Mesenchymal stem cell (in vitro differentiated cells and primary cell): ENCODE results near the gene UHMK1.

Source experiments
- DNase-seq: peaks from one replicate; pipeline ENCODE4 v3.0.0-alpha.2; 2013
- H2AFZ ChIP-seq: one replicate; pipeline ENCODE4 v1.6.1; 2013; ENCODE audit warnings: low read depth, mild to moderate bottlenecking, control low read depth, inconsistent platforms, low read length, moderate library complexity
- H2AK5ac ChIP-seq: 2 replicates; pipeline ENCODE4 v1.6.1; 2013; ENCODE audit warnings: low read length, moderate library complexity, mild to moderate bottlenecking, inconsistent platforms; ENCODE audit not compliant: severe bottlenecking
- H2BK120ac ChIP-seq: one replicate; pipeline ENCODE4 v1.6.1; 2013; ENCODE audit warnings: low read depth, mild to moderate bottlenecking, inconsistent platforms, low read length, moderate library complexity
- H2BK12ac ChIP-seq, 2 experiments: one replicate each; pipeline ENCODE4 v1.6.1; 2013; ENCODE audit warnings: inconsistent platforms in 2 of 2, low read length in 2 of 2, mild to moderate bottlenecking in 2 of 2, moderate library complexity in 2 of 2, control low read depth in 1 of 2
- H2BK15ac ChIP-seq: one replicate; pipeline ENCODE4 v1.6.1; 2013; ENCODE audit warnings: mild to moderate bottlenecking, low read depth, inconsistent platforms; ENCODE audit not compliant: poor library complexity, severe bottlenecking
- H2BK5ac ChIP-seq: 2 replicates; pipeline ENCODE4 v1.6.1; 2013; ENCODE audit warnings: low read depth, mild to moderate bottlenecking, low read length, control low read depth, inconsistent platforms; ENCODE audit not compliant: poor library complexity, severe bottlenecking
- H3K14ac ChIP-seq, 2 experiments: one replicate each; pipeline ENCODE4 v1.6.1; 2013; ENCODE audit warnings: inconsistent platforms in 2 of 2, low read length in 2 of 2, control low read depth in 1 of 2, mild to moderate bottlenecking in 1 of 2, moderate library complexity in 1 of 2
- H3K18ac ChIP-seq, 2 experiments: one replicate each; pipeline ENCODE4 v1.6.1; 2013; ENCODE audit warnings: inconsistent platforms in 2 of 2, low read length in 2 of 2, control low read depth in 1 of 2, low read depth in 1 of 2, mild to moderate bottlenecking in 1 of 2
- H3K23ac ChIP-seq, 2 experiments: one replicate each; pipeline ENCODE4 v1.6.1; 2013; ENCODE audit warnings: inconsistent platforms in 2 of 2, low read length in 2 of 2, mild to moderate bottlenecking in 2 of 2, moderate library complexity in 2 of 2, control low read depth in 1 of 2
- H3K27ac ChIP-seq: 2 replicates; pipeline ENCODE4 v1.5.1; 2013; ENCODE audit warnings: mild to moderate bottlenecking, moderate library complexity, low read length, control low read depth, inconsistent platforms; ENCODE audit not compliant: poor library complexity, severe bottlenecking
- H3K27me3 ChIP-seq, 2 experiments: 2 replicates each; pipeline versions ENCODE4 v1.6.1 to v1.7.0; 2013; ENCODE audit warnings: low read length in 2 of 2, mild to moderate bottlenecking in 2 of 2, moderate library complexity in 2 of 2, control low read depth in 1 of 2, inconsistent platforms in 1 of 2; ENCODE audit not compliant: control insufficient read depth in 1 of 2, insufficient read depth in 1 of 2
- H3K36me3 ChIP-seq, 2 experiments: 2 replicates each; pipeline versions ENCODE4 v1.6.1 to v1.7.0; 2013; ENCODE audit warnings: low read length in 2 of 2, control low read depth in 1 of 2, inconsistent platforms in 1 of 2, low read depth in 1 of 2, mild to moderate bottlenecking in 1 of 2; ENCODE audit not compliant: insufficient read depth in 2 of 2, control insufficient read depth in 1 of 2
- H3K4ac ChIP-seq, 2 experiments: one replicate each; pipeline ENCODE4 v1.6.1; 2013; ENCODE audit warnings: inconsistent platforms in 2 of 2, low read length in 2 of 2, mild to moderate bottlenecking in 2 of 2, moderate library complexity in 2 of 2, control low read depth in 1 of 2, low read depth in 1 of 2
- H3K4me1 ChIP-seq: 2 replicates; pipeline ENCODE4 v1.6.1; 2013; ENCODE audit warnings: low read depth, low read length, control low read depth; ENCODE audit not compliant: control insufficient read depth, insufficient read depth
- H3K4me2 ChIP-seq: 2 replicates; pipeline ENCODE4 v1.6.1; 2013; ENCODE audit warnings: low read length, mild to moderate bottlenecking, inconsistent platforms; ENCODE audit not compliant: poor library complexity, severe bottlenecking
- H3K4me3 ChIP-seq, 2 experiments: 2 replicates each; pipeline versions ENCODE4 v1.5.1 to v1.7.0; 2013; ENCODE audit warnings: low read length in 2 of 2, mild to moderate bottlenecking in 2 of 2, control low read depth in 1 of 2, low read depth in 1 of 2; ENCODE audit not compliant: insufficient read depth in 1 of 2
- H3K79me1 ChIP-seq: replicated peaks from 2 replicates; pipeline ENCODE4 v1.6.1; 2013; ENCODE audit warnings: mild to moderate bottlenecking, control low read depth, low read length, inconsistent platforms; ENCODE audit not compliant: poor library complexity, severe bottlenecking
- H3K9ac ChIP-seq: 2 replicates; pipeline ENCODE4 v1.7.0; 2013; ENCODE audit warnings: mild to moderate bottlenecking, low read length, moderate library complexity
- H3K9me3 ChIP-seq: 2 replicates; pipeline ENCODE4 v1.7.0; 2013; ENCODE audit warnings: mild to moderate bottlenecking, low read length; ENCODE audit not compliant: control insufficient read depth
- H4K8ac ChIP-seq: one replicate; pipeline ENCODE4 v1.6.1; 2013; ENCODE audit warnings: inconsistent platforms, mild to moderate bottlenecking, low read length, moderate library complexity
- H4K91ac ChIP-seq: one replicate; pipeline ENCODE4 v1.6.1; 2013; ENCODE audit warnings: mild to moderate bottlenecking, low read length, inconsistent platforms
- WGBS: methylation state at CpG from one replicate; pipeline ENCODE4 v1.1.7; 2013; ENCODE audit warnings: mixed read lengths; 5-methylcytosine and 5-hydroxymethylcytosine counted together

UHMK1 gene

DNA sequence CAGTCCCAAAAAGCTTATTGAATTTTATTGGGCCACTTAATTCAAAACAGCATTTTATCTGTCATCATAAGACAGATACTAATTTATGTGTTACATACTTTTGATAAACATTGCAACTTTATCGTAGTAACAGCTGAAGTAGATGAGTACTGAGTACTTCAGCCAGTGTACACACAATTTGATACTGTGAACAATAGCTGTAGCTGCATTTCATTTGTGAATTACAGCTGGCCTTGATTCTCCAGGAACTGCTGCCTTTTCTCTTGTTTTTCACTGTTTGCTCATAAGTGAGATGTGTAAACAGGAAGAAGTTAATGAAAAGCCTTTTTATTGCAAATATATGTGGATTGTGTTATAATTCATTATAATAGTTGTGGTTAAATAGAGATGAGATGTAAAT, 74.1 kb downstream of the UHMK1 start:
- Histone ChIP-seq H3K4me2 (no peak overlapping the region), H2BK120ac (no peak overlapping the region), H2AK5ac (no peak overlapping the region), H3K9ac (peak overlapping the region; percentile 3), H3K4me3 (peak overlapping the region in 1 of 2 experiments; percentile 1), H3K27me3 (no peaks in the 10 kb centered on the region), H2BK15ac (no peak overlapping the region), H4K91ac (no peak overlapping the region), H3K4ac (no peak overlapping the region), H3K23ac (no peak overlapping the region), H3K14ac (no peak overlapping the region), H3K18ac (no peak overlapping the region), H4K8ac (no peak overlapping the region), H3K27ac (no peak overlapping the region), H2BK5ac (no peak overlapping the region), H3K9me3 (no peaks in the 10 kb centered on the region), H3K4me1 (no peaks in the 10 kb centered on the region), H3K36me3 (peaks cover 3 to 68% of the 10 kb centered on the region in 2 experiments), H2AFZ (no peak overlapping the region), H2BK12ac (no peak overlapping the region), H3K79me1 (peaks cover 17% of the 10 kb centered on the region)
- DNase-seq: no peak
- WGBS: 86% methylated on average over 1 of the region's 1 CpG

GRCh38 chr1:162573136-162573535, 75.5 kb downstream of the UHMK1 start:
- Histone ChIP-seq H2AFZ (no peak overlapping the region), H3K36me3 (peaks cover 6 to 67% of the 10 kb centered on the region in 2 experiments), H3K23ac (no peak overlapping the region), H3K14ac (no peak overlapping the region), H4K91ac (no peak overlapping the region), H3K9me3 (no peaks in the 10 kb centered on the region), H3K18ac (no peak overlapping the region), H2BK15ac (no peak overlapping the region), H3K9ac (peak overlapping the region; percentile 6), H3K4me3 (no peak overlapping the region), H3K79me1 (peaks cover 19% of the 10 kb centered on the region), H3K27me3 (no peaks in the 10 kb centered on the region), H2AK5ac (no peak overlapping the region), H2BK5ac (no peak overlapping the region), H4K8ac (no peak overlapping the region), H3K27ac (no peak overlapping the region), H3K4me1 (no peaks in the 10 kb centered on the region), H3K4me2 (no peak overlapping the region), H2BK120ac (no peak overlapping the region), H3K4ac (no peak overlapping the region), H2BK12ac (no peak overlapping the region)
- no CpG with 5 or more reads among the region's 1 CpG for WGBS
- DNase-seq: no peak

DNA sequence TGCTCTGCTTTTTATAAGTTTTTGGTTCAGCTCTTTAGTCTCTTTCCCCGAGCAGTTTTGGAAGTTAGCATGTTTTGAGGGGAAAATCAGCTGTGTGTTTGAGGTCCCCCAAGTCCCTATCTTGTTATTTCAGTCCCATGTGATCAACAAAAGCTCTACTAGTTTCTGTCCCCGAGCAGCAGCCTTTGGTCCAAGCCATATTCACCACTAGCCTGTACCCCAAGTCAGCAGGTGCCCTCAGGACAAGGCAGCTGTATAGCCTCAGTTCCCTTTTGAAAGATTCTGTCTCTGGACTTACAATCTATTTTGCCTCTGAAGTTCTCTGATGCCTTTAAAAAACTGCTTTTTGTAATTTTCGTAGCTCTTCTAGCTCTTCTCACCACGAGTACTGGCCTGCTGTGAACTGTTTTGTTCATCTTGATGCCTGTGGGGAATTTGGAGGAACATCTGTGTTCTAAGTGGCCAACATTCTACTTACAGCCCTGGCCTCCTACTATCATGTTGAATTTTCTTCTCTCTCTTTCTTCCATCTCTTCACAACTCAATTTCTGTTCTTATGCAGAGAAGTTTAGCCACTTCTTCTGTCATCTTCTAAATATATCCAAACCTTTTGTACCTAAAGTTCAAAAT, 80.6 kb downstream of the UHMK1 start:
- Histone ChIP-seq H3K23ac (no peak overlapping the region), H4K91ac (no peak overlapping the region), H3K27ac (no peak overlapping the region), H3K4ac (no peak overlapping the region), H2AK5ac (no peak overlapping the region), H2BK120ac (no peak overlapping the region), H3K4me1 (no peaks in the 10 kb centered on the region), H2AFZ (no peak overlapping the region), H3K27me3 (no peaks in the 10 kb centered on the region), H4K8ac (no peak overlapping the region), H3K4me3 (no peak overlapping the region), H3K9me3 (no peaks in the 10 kb centered on the region), H3K4me2 (no peak overlapping the region), H3K18ac (no peak overlapping the region), H3K79me1 (peaks cover 19% of the 10 kb centered on the region), H3K36me3 (peaks cover 6 to 78% of the 10 kb centered on the region in 2 experiments), H3K14ac (no peak overlapping the region), H3K9ac (peak overlapping the region; percentile 44), H2BK12ac (no peak overlapping the region), H2BK5ac (no peak overlapping the region), H2BK15ac (no peak overlapping the region)
- DNase-seq: no peak
- 88% methylated on average over 4 of the region's 4 CpGs for WGBS

- no peak overlapping the region for H3K14ac ChIP-seq
- no peak overlapping the region for H3K4me2 ChIP-seq
- peak overlapping the region; percentile 44 for H3K9ac ChIP-seq
- no peak for DNase-seq
- H3K36me3 ChIP-seq: peaks cover 9 to 83% of the 10 kb centered on the region in 2 experiments
- no peak overlapping the region for H3K27ac ChIP-seq
- no peaks in the 10 kb centered on the region for H3K9me3 ChIP-seq
- no peak overlapping the region for H3K4me3 ChIP-seq
- H3K27me3 ChIP-seq: no peaks in the 10 kb centered on the region
- H2BK120ac ChIP-seq: no peak overlapping the region
- H2BK15ac ChIP-seq: no peak overlapping the region
- no peaks in the 10 kb centered on the region for H3K4me1 ChIP-seq
- 100% methylated on average over 1 of the region's 1 CpG for WGBS
- H2AFZ ChIP-seq: no peak overlapping the region
- H2BK12ac ChIP-seq: no peak overlapping the region
- H4K91ac ChIP-seq: no peak overlapping the region
- peaks cover 18% of the 10 kb centered on the region for H3K79me1 ChIP-seq
- H2AK5ac ChIP-seq: no peak overlapping the region
- no peak overlapping the region for H3K18ac ChIP-seq
- H4K8ac ChIP-seq: no peak overlapping the region
- H2BK5ac ChIP-seq: no peak overlapping the region
- no peak overlapping the region for H3K4ac ChIP-seq
- no peak overlapping the region for H3K23ac ChIP-seq
Observed at GRCh38 chr1:162578936-162579335, 81.3 kb downstream of the UHMK1 start.
